SK-N-SH treated with all-trans-retinoic acid at 6 μM for 48 hours (cell line): ENCODE measurements around the gene MAST4.

Source experiments
- POU6F1 ChIP-seq: fragments of 250-450 bp; sonication (Bioruptor Pico); IDR thresholded peaks from 2 replicates; pipeline ENCODE4 v1.8.0; 2021; ENCODE audit warnings: low read depth, mild to moderate bottlenecking, moderate library complexity, borderline replicate concordance
- PPARA ChIP-seq: fragments of 250-450 bp; sonication (Bioruptor Pico); IDR thresholded peaks from 2 replicates; pipeline ENCODE4 v1.5.0; 2020; ENCODE audit warnings: mild to moderate bottlenecking, borderline replicate concordance
- TCF4 ChIP-seq: fragments of 250-450 bp; sonication (Bioruptor Pico); IDR thresholded peaks from 2 replicates; pipeline ENCODE4 v1.8.0; 2021; ENCODE audit warnings: mild to moderate bottlenecking, moderate library complexity, borderline replicate concordance
- ZFP3 ChIP-seq: fragments of 250-450 bp; sonication (Bioruptor Pico); IDR thresholded peaks from 2 replicates; pipeline ENCODE4 v1.5.0; 2020; ENCODE audit warnings: mild to moderate bottlenecking, moderate library complexity
- ZFP30 ChIP-seq: fragments of 450-650 bp; formaldehyde crosslinking; IDR thresholded peaks from 2 replicates; pipeline ENCODE4 v1.5.0; 2022; ENCODE audit warnings: mild to moderate bottlenecking, moderate library complexity
- ZNF565 ChIP-seq: fragments of 450-650 bp; formaldehyde crosslinking; conservative IDR thresholded peaks from 2 replicates; pipeline ENCODE4 v1.5.0; 2020; ENCODE audit warnings: low read depth, mild to moderate bottlenecking, moderate library complexity
- TF ChIP-seq, protein P1 (sequence below): fragments of 250-450 bp; sonication (Bioruptor Pico); IDR thresholded peaks from 2 replicates; pipeline ENCODE4 v1.8.0; 2020; ENCODE audit warnings: mild to moderate bottlenecking, moderate library complexity, borderline replicate concordance

GRCh38 chr5:66894480-66895240 lies 298.5 kb downstream of the MAST4 start:
- TF ChIP-seq ZFP30 (CRISPR knock-in tag) (no peak), PPARA (CRISPR knock-in tag) (no peak), ZNF565 (no peak), POU6F1 (CRISPR knock-in tag) (no peak), ZFP3 (CRISPR knock-in tag) (no peak), TCF4 (CRISPR knock-in tag) (no peak)
- TF ChIP-seq, protein P1, sequence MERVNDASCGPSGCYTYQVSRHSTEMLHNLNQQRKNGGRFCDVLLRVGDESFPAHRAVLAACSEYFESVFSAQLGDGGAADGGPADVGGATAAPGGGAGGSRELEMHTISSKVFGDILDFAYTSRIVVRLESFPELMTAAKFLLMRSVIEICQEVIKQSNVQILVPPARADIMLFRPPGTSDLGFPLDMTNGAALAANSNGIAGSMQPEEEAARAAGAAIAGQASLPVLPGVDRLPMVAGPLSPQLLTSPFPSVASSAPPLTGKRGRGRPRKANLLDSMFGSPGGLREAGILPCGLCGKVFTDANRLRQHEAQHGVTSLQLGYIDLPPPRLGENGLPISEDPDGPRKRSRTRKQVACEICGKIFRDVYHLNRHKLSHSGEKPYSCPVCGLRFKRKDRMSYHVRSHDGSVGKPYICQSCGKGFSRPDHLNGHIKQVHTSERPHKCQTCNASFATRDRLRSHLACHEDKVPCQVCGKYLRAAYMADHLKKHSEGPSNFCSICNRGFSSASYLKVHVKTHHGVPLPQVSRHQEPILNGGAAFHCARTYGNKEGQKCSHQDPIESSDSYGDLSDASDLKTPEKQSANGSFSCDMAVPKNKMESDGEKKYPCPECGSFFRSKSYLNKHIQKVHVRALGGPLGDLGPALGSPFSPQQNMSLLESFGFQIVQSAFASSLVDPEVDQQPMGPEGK, result no peak
